GM12878 (cell line): ENCODE measurements around the gene MTFMT. TPM values are rescaled to one million over a fixed set of nuclear protein-coding genes. Genes with fewer than 3 reads are reported as not detected.

ENCODE experiments used
- ASH2L ChIP-seq: fragments of 300-600, 200-600 bp; sonication (generic); IDR thresholded peaks from 2 replicates; pipeline ENCODE4 v1.6.1; 2017; ENCODE audit warnings: low read depth, mild to moderate bottlenecking, borderline replicate concordance
- ATF7 ChIP-seq: fragments of 450-650 bp; IDR thresholded peaks from 2 replicates; pipeline ENCODE4 v1.6.1; 2016; ENCODE audit warnings: low read depth, mild to moderate bottlenecking
- BHLHE40 ChIP-seq, 2 experiments: fragments of 450-650 bp in 1 of 2; IDR thresholded peaks; 2 replicates each; pipeline ENCODE4 v1.6.1; 2011 to 2017; ENCODE audit warnings: low read depth in 2 of 2, borderline replicate concordance in 1 of 2, improper control_type of control experiment in 1 of 2, low read length in 1 of 2, mild to moderate bottlenecking in 1 of 2
- CBX5 ChIP-seq: sonication (generic); IDR thresholded peaks from 2 replicates; pipeline ENCODE4 v1.6.1; 2016; ENCODE audit warnings: low read depth, moderate library complexity, mild to moderate bottlenecking, inconsistent platforms
- DPF2 ChIP-seq: fragments of 450-650 bp; IDR thresholded peaks from 2 replicates; pipeline ENCODE4 v1.6.1; 2017; ENCODE audit warnings: mild to moderate bottlenecking
- ETV6 ChIP-seq, 2 experiments: fragments of 450-650 bp in 1 of 2; IDR thresholded peaks in 1 of 2; conservative IDR thresholded peaks in 1 of 2; 2 replicates each; pipeline ENCODE4 v1.6.1; 2014; ENCODE audit warnings: antibody characterized with exemption in 1 of 2, borderline replicate concordance in 1 of 2, low read depth in 1 of 2, mild to moderate bottlenecking in 1 of 2, moderate library complexity in 1 of 2
- FOS ChIP-seq: IDR thresholded peaks from 3 replicates; pipeline ENCODE4 v1.6.1; 2011; ENCODE audit warnings: borderline replicate concordance; ENCODE audit not compliant: insufficient read length; ENCODE audit errors: extremely low read depth
- FOXK2 ChIP-seq: fragments of 450-650 bp; IDR thresholded peaks from 2 replicates; pipeline ENCODE4 v1.6.1; 2017; ENCODE audit warnings: mild to moderate bottlenecking, moderate library complexity
- HDGF ChIP-seq: fragments of 450-650 bp; IDR thresholded peaks from 2 replicates; pipeline ENCODE4 v1.6.1; 2016; ENCODE audit warnings: antibody characterized with exemption
- IKZF1 ChIP-seq: fragments of 450-650 bp; conservative IDR thresholded peaks from 2 replicates; pipeline ENCODE4 v1.6.1; 2017; ENCODE audit warnings: antibody characterized with exemption, mild to moderate bottlenecking
- IKZF2 ChIP-seq, 2 experiments: fragments of 450-650 bp; IDR thresholded peaks; 2 replicates each; pipeline ENCODE4 v1.6.1; 2017; ENCODE audit warnings: mild to moderate bottlenecking in 2 of 2, moderate library complexity in 2 of 2
- LARP7 ChIP-seq: fragments of 450-650 bp; IDR thresholded peaks from 2 replicates; pipeline ENCODE4 v1.6.1; 2017; ENCODE audit warnings: mild to moderate bottlenecking
- MTA2 ChIP-seq: fragments of 450-650 bp; IDR thresholded peaks from 2 replicates; pipeline ENCODE4 v1.6.1; 2016; ENCODE audit warnings: low read depth, mild to moderate bottlenecking, moderate library complexity
- NBN ChIP-seq: fragments of 450-650 bp; IDR thresholded peaks from 2 replicates; pipeline ENCODE4 v1.6.1; 2016
- PAX8 ChIP-seq: fragments of 450-650 bp; IDR thresholded peaks from 2 replicates; pipeline ENCODE4 v1.6.1; 2017; ENCODE audit warnings: mild to moderate bottlenecking, moderate library complexity
- POLR2AphosphoS2 ChIP-seq: IDR thresholded peaks from 2 replicates; pipeline ENCODE4 v1.6.1; 2011; ENCODE audit warnings: low read depth, mild to moderate bottlenecking, low read length, improper control_type of control experiment, moderate library complexity
- RB1 ChIP-seq: fragments of 450-650 bp; formaldehyde crosslinking; IDR thresholded peaks from 2 replicates; pipeline ENCODE4 v1.6.1; 2017; ENCODE audit warnings: mild to moderate bottlenecking, borderline replicate concordance
- RELA ChIP-seq: fragments of 450-650 bp; IDR thresholded peaks from 2 replicates; pipeline ENCODE4 v1.8.0; 2014; ENCODE audit warnings: borderline replicate concordance; ENCODE audit not compliant: partially characterized antibody
- STAT3 ChIP-seq: IDR thresholded peaks from 2 replicates; pipeline ENCODE4 v1.6.1; 2011; ENCODE audit warnings: low read depth, low read length, improper control_type of control experiment
- TBL1XR1 ChIP-seq: IDR thresholded peaks from 2 replicates; pipeline ENCODE4 v1.6.1; 2012; ENCODE audit warnings: low read depth, low read length, improper control_type of control experiment
- TCF3 ChIP-seq: IDR thresholded peaks from 2 replicates; pipeline ENCODE4 v1.6.1; 2012; ENCODE audit warnings: low read depth, mild to moderate bottlenecking, low read length, borderline replicate concordance; ENCODE audit not compliant: insufficient read depth
- TCF7 ChIP-seq: IDR thresholded peaks from 2 replicates; pipeline ENCODE4 v1.6.1; 2014; ENCODE audit warnings: antibody characterized with exemption, borderline replicate concordance
- ZBED1 ChIP-seq: IDR thresholded peaks from 2 replicates; pipeline ENCODE4 v1.6.1; 2016; ENCODE audit warnings: borderline replicate concordance
- ZNF24 ChIP-seq: fragments of 450-650 bp; IDR thresholded peaks from 2 replicates; pipeline ENCODE4 v1.6.1; 2017; ENCODE audit warnings: antibody characterized with exemption, mild to moderate bottlenecking
- polyA plus RNA-seq, 11 experiments: library from polyadenylated mRNA; depleted of rRNA in 4 of 11; unstranded in 6 of 11; stranded (reverse) in 5 of 11; fragments of >200 nt; fragmentation: Nextera tagmentation in 4 of 11; fragmentation: Illumina TruSeq in 1 of 11; extraction: Ambion mirVana in 4 of 11; extraction: Trizol in 1 of 11; gene quantifications; 1 replicate in 1 of 11; 2 replicates in 10 of 11; pipeline versions ENCODE4 v1.2.1 to v1.2.3, GENCODE V29; 2011 to 2016; ENCODE audit warnings: inconsistent platforms in 2 of 11, missing spikeins in 2 of 11, low read depth in 1 of 11
- total RNA-seq, 4 experiments: library from RNA; depleted of rRNA in 3 of 4; stranded (reverse); fragments of >200 nt in 3 of 4; fragmentation: Illumina TruSeq in 1 of 4; extraction: Trizol in 1 of 4; gene quantifications; 2 replicates each; pipeline versions ENCODE4 v1.2.1 to v1.2.3, GENCODE V29; 2013 to 2021
- TF ChIP-seq, protein P1 (sequence below): fragments of 450-650 bp; IDR thresholded peaks from 2 replicates; pipeline ENCODE4 v1.6.1; 2017; ENCODE audit warnings: mild to moderate bottlenecking, low read depth, inconsistent platforms; ENCODE audit not compliant: poor library complexity, severe bottlenecking
- TF ChIP-seq, protein P2 (sequence below): fragments of 150-350 bp; IDR thresholded peaks from 2 replicates; pipeline ENCODE4 v1.6.1; 2016; ENCODE audit warnings: low read depth, low read length
- TF ChIP-seq, protein P3 (sequence below): fragments of 450-650 bp; IDR thresholded peaks from 2 replicates; pipeline ENCODE4 v1.6.1; 2016; ENCODE audit warnings: mild to moderate bottlenecking

Gene MTFMT
- total and polyA plus RNA-seq, 10 of the 15 experiments (the other 5 are each of a cell fraction or from before 2014, with no cell fraction given) = 1.7 to 29.8 (median 17.4) TPM

DNA sequence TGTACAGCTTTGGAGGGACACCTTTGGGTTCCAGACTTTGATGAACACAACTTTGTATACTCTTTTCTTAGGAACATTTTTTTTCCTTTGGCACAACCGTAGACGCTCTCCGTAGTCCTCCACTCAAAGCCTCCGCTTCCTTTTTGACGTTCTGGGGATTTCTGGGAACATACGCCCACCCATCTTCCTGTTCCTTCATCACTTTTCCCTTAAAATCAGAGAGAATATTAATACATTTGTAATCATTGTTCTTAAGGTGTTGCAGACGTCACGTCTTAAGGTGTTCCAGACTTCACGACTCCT is 39.3 kb downstream of the MTFMT start (continued):
- TF ChIP-seq TCF7 = no peak
- no peak for TF ChIP-seq ZNF24
- TF ChIP-seq, protein P1, sequence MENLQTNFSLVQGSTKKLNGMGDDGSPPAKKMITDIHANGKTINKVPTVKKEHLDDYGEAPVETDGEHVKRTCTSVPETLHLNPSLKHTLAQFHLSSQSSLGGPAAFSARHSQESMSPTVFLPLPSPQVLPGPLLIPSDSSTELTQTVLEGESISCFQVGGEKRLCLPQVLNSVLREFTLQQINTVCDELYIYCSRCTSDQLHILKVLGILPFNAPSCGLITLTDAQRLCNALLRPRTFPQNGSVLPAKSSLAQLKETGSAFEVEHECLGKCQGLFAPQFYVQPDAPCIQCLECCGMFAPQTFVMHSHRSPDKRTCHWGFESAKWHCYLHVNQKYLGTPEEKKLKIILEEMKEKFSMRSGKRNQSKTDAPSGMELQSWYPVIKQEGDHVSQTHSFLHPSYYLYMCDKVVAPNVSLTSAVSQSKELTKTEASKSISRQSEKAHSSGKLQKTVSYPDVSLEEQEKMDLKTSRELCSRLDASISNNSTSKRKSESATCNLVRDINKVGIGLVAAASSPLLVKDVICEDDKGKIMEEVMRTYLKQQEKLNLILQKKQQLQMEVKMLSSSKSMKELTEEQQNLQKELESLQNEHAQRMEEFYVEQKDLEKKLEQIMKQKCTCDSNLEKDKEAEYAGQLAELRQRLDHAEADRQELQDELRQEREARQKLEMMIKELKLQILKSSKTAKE = peak; percentile 56
- TF ChIP-seq, protein P2, sequence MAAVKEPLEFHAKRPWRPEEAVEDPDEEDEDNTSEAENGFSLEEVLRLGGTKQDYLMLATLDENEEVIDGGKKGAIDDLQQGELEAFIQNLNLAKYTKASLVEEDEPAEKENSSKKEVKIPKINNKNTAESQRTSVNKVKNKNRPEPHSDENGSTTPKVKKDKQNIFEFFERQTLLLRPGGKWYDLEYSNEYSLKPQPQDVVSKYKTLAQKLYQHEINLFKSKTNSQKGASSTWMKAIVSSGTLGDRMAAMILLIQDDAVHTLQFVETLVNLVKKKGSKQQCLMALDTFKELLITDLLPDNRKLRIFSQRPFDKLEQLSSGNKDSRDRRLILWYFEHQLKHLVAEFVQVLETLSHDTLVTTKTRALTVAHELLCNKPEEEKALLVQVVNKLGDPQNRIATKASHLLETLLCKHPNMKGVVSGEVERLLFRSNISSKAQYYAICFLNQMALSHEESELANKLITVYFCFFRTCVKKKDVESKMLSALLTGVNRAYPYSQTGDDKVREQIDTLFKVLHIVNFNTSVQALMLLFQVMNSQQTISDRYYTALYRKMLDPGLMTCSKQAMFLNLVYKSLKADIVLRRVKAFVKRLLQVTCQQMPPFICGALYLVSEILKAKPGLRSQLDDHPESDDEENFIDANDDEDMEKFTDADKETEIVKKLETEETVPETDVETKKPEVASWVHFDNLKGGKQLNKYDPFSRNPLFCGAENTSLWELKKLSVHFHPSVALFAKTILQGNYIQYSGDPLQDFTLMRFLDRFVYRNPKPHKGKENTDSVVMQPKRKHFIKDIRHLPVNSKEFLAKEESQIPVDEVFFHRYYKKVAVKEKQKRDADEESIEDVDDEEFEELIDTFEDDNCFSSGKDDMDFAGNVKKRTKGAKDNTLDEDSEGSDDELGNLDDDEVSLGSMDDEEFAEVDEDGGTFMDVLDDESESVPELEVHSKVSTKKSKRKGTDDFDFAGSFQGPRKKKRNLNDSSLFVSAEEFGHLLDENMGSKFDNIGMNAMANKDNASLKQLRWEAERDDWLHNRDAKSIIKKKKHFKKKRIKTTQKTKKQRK = no peak
- no peak for TF ChIP-seq LARP7
- TF ChIP-seq TCF3 = no peak
- no peak for TF ChIP-seq RELA
- 0 out of 2 replicates have a peak, but pooled peaks have one; percentile 14 for TF ChIP-seq HDGF
- no peak for TF ChIP-seq ZBED1
- TF ChIP-seq PAX8 = peak; percentile 94
- no peak for TF ChIP-seq CBX5
- no peak for TF ChIP-seq STAT3
- TF ChIP-seq NBN = peak; percentile 40
- TF ChIP-seq ASH2L = no peak
- TF ChIP-seq, protein P3, sequence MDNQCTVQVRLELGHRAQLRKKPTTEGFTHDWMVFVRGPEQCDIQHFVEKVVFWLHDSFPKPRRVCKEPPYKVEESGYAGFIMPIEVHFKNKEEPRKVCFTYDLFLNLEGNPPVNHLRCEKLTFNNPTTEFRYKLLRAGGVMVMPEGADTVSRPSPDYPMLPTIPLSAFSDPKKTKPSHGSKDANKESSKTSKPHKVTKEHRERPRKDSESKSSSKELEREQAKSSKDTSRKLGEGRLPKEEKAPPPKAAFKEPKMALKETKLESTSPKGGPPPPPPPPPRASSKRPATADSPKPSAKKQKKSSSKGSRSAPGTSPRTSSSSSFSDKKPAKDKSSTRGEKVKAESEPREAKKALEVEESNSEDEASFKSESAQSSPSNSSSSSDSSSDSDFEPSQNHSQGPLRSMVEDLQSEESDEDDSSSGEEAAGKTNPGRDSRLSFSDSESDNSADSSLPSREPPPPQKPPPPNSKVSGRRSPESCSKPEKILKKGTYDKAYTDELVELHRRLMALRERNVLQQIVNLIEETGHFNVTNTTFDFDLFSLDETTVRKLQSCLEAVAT = 0 out of 2 replicates have a peak, but pooled peaks have one; percentile 33
- TF ChIP-seq DPF2 = no peak
- peak; percentile 71; the same call in 1 of the 2 replicates for TF ChIP-seq IKZF1
- no peak for TF ChIP-seq FOXK2
- peak; percentile 86 to 89; a peak in 3 of 4 replicates for TF ChIP-seq IKZF2 (IDR thresholded peaks at IDR 0.05)
- TF ChIP-seq FOS = no peak
- TF ChIP-seq MTA2 = peak; percentile 36; the same call in 1 of the 2 replicates
- TF ChIP-seq RB1 = no peak
- 0 out of 4 replicates have a peak, but pooled peaks of 1 of the 2 experiments have one; percentile 14 for TF ChIP-seq ETV6 (conservative IDR thresholded peaks at IDR 0.05 in 1 of 2, IDR thresholded peaks at IDR 0.05 in 1 of 2; ENCODE audit: borderline replicate concordance in 1 of 2, low read depth in 1 of 2)
- no peak for TF ChIP-seq TBL1XR1
- no peak; the same call in 1 of the 2 replicates for TF ChIP-seq POLR2AphosphoS2
- no peak for TF ChIP-seq BHLHE40 (IDR thresholded peaks at IDR 0.05; ENCODE audit: borderline replicate concordance in 1 of 2, low read depth in 2 of 2, low read length in 1 of 2)
- TF ChIP-seq ATF7 = no peak; the same call in none of the 2 replicates
